GM13976 (cell line): ENCODE measurements around the gene ROBO4.

Source experiments
- DNase-seq: peaks from one replicate; pipeline ENCODE4 v3.0.0; 2012; ENCODE audit warnings: low spot score
- in situ Hi-C: fragments of 300-500 bp; cut with MboI; formaldehyde crosslinking; loops from one replicate; pipeline ENCODE4 v1.12.0; 2022; ENCODE audit warnings: low sequenced_read_pairs, mixed read lengths, inconsistent platforms; ENCODE audit not compliant: unreplicated experiment
- TF ChIP-seq, protein P1 (sequence below): IDR thresholded peaks from 2 replicates; pipeline ENCODE4 v1.5.1; 2012; ENCODE audit warnings: borderline replicate concordance, mild to moderate bottlenecking; ENCODE audit not compliant: insufficient read depth; ENCODE audit errors: extremely low read depth, missing control alignments, control extremely low read depth

The ROBO4 gene

GRCh38 chr11:124941703-124942102, 44.0 kb upstream of the ROBO4 start:
- in situ Hi-C loops = no loop called here
- no peak for DNase-seq
- TF ChIP-seq, protein P1, sequence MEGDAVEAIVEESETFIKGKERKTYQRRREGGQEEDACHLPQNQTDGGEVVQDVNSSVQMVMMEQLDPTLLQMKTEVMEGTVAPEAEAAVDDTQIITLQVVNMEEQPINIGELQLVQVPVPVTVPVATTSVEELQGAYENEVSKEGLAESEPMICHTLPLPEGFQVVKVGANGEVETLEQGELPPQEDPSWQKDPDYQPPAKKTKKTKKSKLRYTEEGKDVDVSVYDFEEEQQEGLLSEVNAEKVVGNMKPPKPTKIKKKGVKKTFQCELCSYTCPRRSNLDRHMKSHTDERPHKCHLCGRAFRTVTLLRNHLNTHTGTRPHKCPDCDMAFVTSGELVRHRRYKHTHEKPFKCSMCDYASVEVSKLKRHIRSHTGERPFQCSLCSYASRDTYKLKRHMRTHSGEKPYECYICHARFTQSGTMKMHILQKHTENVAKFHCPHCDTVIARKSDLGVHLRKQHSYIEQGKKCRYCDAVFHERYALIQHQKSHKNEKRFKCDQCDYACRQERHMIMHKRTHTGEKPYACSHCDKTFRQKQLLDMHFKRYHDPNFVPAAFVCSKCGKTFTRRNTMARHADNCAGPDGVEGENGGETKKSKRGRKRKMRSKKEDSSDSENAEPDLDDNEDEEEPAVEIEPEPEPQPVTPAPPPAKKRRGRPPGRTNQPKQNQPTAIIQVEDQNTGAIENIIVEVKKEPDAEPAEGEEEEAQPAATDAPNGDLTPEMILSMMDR = no peak

DNA sequence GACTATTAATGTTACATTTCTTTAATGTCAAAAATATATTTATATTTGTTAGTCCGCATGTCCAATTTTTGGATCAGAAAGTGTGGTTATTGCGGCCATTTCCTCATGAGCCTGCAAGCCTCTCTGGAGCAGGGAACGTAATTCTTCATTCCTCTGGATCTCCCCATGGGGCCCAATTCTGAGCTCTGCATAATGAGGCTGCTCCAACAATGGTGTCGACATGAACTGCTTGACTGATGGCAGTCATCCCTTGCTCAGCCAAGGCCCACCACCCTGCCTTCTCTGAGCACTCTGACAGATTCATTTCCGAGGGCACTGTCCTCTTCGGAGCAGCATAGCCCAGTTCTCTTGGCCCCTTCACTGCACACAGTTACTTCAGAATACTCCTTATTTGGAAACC, 41.3 kb upstream of the ROBO4 start:
- in situ Hi-C loops = no loop called here
- TF ChIP-seq, protein P1 = no peak
- no peak for DNase-seq

- DNase-seq = no peak
- in situ Hi-C loops = no loop called here
- TF ChIP-seq, protein P1 = no peak
Observed at GRCh38 chr11:124938206-124938765, 40.6 kb upstream of the ROBO4 start.

DNA sequence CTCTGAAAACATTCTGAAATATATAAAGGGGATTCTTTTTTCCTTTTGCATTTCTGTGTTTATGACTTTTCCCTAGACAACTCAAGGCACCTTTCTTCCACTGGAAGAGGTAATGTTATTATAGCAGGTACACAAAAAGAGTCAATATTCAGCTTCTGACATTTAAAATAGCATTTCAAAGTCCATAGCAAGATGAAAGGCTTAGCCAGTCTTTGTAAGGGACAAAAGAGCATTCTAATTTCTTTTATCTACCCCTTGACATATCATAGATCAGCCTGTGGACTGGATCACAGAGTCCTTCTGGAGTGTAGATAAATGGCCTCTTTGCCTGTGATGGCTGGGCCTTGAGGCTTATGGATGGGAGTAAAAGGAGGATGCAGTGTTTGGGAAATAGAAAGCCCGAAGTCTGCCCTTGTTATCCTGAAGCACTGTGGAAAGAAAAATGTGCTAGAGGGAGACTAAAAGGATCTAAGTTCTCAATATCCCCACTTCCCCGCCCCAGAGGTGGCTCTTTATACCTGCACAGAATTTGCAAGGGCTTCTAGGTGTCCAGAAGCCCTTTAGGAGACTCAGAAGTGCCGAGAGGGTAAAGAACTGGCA, 39.8 kb upstream of the ROBO4 start:
- TF ChIP-seq, protein P1 = no peak
- in situ Hi-C loops = no loop called here
- no peak for DNase-seq

DNA sequence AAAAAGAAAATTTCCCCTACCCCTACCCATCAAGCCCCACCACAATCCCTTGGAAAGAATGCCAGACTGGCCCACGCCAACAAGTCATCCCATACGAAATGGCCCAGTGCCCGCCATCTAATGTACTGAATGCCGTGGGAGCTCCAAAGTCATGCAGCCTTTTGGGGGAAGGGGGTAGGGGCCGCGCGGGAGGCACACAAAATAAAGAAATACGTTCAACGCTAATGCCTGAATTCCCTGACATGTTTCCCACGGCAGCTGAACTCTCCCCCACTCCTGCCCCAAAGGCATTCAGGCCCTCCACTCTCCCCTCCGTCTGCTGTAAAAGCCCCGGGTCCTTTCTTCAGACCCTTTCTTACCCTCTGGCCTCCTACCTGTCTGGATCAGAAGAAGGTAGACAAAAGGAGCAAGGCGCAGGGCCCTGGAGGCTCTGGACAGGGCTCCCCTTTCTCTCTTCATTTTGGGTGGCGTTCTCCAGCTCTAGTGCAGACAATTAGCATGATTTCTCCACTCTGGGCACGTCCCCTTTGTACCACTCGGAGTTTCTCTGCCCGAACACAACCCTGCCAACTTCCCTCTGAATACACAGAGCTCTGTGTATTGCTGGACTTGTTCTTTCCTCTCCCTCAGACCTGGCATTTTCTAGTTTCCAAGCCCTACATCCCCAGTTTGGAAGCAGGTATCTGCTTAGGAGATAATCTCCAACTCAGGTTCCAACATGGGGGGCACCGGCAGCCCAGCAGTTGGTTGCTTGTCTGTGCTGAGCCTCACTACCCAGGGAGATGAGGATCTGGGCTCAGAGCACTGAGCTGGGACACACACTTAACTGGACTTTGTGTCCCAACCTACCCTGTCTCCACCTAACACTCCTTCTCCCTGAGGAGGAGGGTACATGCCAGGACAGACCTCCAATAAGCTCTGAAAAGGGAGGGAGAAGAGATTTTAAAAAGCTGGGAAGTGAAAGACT, 38.2 kb upstream of the ROBO4 start, which contains the start of gene HEPACAM:
HEPACAM (minus strand) TSS at position 500 of the 967 bp plus-strand sequence; CDS start at position 459, 41 bp downstream.
- in situ Hi-C loops = no loop called here
- no peak for DNase-seq
- TF ChIP-seq, protein P1 = no peak

- DNase-seq = no peak
- TF ChIP-seq, protein P1 = no peak
Observed at GRCh38 chr11:124934862-124935547, 37.3 kb upstream of the ROBO4 start.

More at GRCh38 chr11:124934862-124935547, 37.3 kb upstream of the ROBO4 start:
- in situ Hi-C loops = no loop called here
